ENCODE data around the gene PARP9. TPM values are rescaled to one million over a fixed set of nuclear protein-coding genes. Genes with fewer than 3 reads are reported as not detected.
A peak's percentile ranks its signal among the peaks of the same experiment; 100 is the strongest.

The PARP9 gene
- total and polyA plus RNA-seq, 10 of the 15 experiments (the other 5 are each of a cell fraction or from before 2014, with no cell fraction given): 34.0 to 122 (median 46.1) TPM

- TF ChIP-seq ATF2 (IDR thresholded peaks at IDR 0.05; ENCODE audit: low read length) (0 out of 2 replicates have a peak, but pooled peaks have one; percentile 18), BHLHE40 (IDR thresholded peaks at IDR 0.05; ENCODE audit: borderline replicate concordance in 1 of 2, low read depth in 2 of 2, low read length in 1 of 2) (0 out of 4 replicates have a peak, but pooled peaks have one; percentile 14 to 33), ETV6 (conservative IDR thresholded peaks at IDR 0.05 in 1 of 2, IDR thresholded peaks at IDR 0.05 in 1 of 2; ENCODE audit: borderline replicate concordance in 1 of 2, low read depth in 1 of 2) (peak in 1 of 2 experiments; percentile 51; a peak in 2 of 4 replicates), SIX5 (IDR thresholded peaks at IDR 0.05; ENCODE audit: low read depth, low read length, severe bottlenecking) (no peak), STAT3 (IDR thresholded peaks at IDR 0.05; ENCODE audit: low read depth, low read length) (0 out of 2 replicates have a peak, but pooled peaks have one; percentile 38), PKNOX1 (IDR thresholded peaks at IDR 0.05) (peak; percentile 58; the same call in 1 of the 2 replicates), CUX1 (IDR thresholded peaks at IDR 0.05; ENCODE audit: insufficient replicate concordance, low read depth, low read length) (peak; percentile 48), RBBP5 (conservative IDR thresholded peaks at IDR 0.05) (no peak), ZNF384 (IDR thresholded peaks at IDR 0.05; ENCODE audit: borderline replicate concordance, low read depth, low read length) (no peak), PML (IDR thresholded peaks at IDR 0.05; ENCODE audit: low read length) (no peak), BRCA1 (IDR thresholded peaks at IDR 0.05; ENCODE audit: low read depth, low read length) (no peak), ZNF622 (IDR thresholded peaks at IDR 0.05) (no peak), ZNF24 (IDR thresholded peaks at IDR 0.05) (peak; percentile 89), IKZF2 (IDR thresholded peaks at IDR 0.05) (peak; percentile 80 to 85), E2F8 (IDR thresholded peaks at IDR 0.05; ENCODE audit: low read depth, partially characterized antibody) (no peak), FOS (IDR thresholded peaks at IDR 0.05; ENCODE audit: borderline replicate concordance, extremely low read depth, insufficient read length) (no peak), FOXM1 (IDR thresholded peaks at IDR 0.05; ENCODE audit: low read depth, low read length) (no peak), GABPA (IDR thresholded peaks at IDR 0.05; ENCODE audit: low read depth) (no peak), WRNIP1 (IDR thresholded peaks at IDR 0.05; ENCODE audit: borderline replicate concordance, low read depth, low read length) (no peak)
These were observed 8.9 kb upstream of the PARP9 start (continued) for GRCh38 chr3:122572940-122573412.

Data from GM12878 (cell line).